GM23248 (cell line): ENCODE measurements around the gene CNRIP1.

Source experiments
- EZH2 ChIP-seq: fragments of 200-600 bp; sonication (generic); IDR thresholded peaks from 2 replicates; pipeline ENCODE4 v1.6.1; 2018; ENCODE audit warnings: antibody characterized with exemption, mild to moderate bottlenecking; ENCODE audit not compliant: insufficient read depth, poor library complexity, severe bottlenecking
- EZH2phosphoT487 ChIP-seq: fragments of 200-600 bp; sonication (generic); IDR thresholded peaks from 2 replicates; pipeline ENCODE4 v1.6.1; 2018; ENCODE audit warnings: antibody characterized with exemption, moderate library complexity, mild to moderate bottlenecking, low read depth; ENCODE audit not compliant: insufficient read depth

- TF ChIP-seq EZH2phosphoT487 (no peak), EZH2 (no peak)
Measured at GRCh38 chr2:68246396-68246795, 73.4 kb downstream of the CNRIP1 start.
